SIG-M5 treated with dmso at 0.1 percent for 504 hours (cell line): ENCODE results near the gene RETREG1.
"Not testable (repeated sequence)": the region's sequence is repeated elsewhere in the genome, so short reads cannot be mapped to it uniquely, and the experiment has no call there.

ENCODE experiments used
- DNase-seq: peaks from one replicate; lab custom pipeline; 2025; ENCODE audit not compliant: unreplicated experiment; lab: John Stamatoyannopoulos, UW

RETREG1 gene

GRCh38 chr5:16457853-16458252 is 158.9 kb downstream of the RETREG1 start:
- DNase-seq, result no peak

GRCh38 chr5:16457451-16457850 is 159.3 kb downstream of the RETREG1 start:
- DNase-seq, result no peak

- DNase-seq, result peak; percentile 66
These were observed 160.5 kb downstream of the RETREG1 start for GRCh38 chr5:16456103-16456832.

GRCh38 chr5:16455668-16456067 is 161.1 kb downstream of the RETREG1 start:
- peak; percentile 46 for DNase-seq

GRCh38 chr5:16454686-16455085 is 162.1 kb downstream of the RETREG1 start:
- DNase-seq, result no peak

- DNase-seq, result no peak
These were observed 163.2 kb downstream of the RETREG1 start for GRCh38 chr5:16453609-16454008.

- DNase-seq, result no peak
These were observed 166.6 kb downstream of the RETREG1 start for GRCh38 chr5:16450163-16450562.

- DNase-seq, result no peak
These were observed 169.8 kb downstream of the RETREG1 start for GRCh38 chr5:16446993-16447392.

GRCh38 chr5:16437977-16438376 is 178.8 kb downstream of the RETREG1 start:
- DNase-seq, result peak; percentile 21

GRCh38 chr5:16436065-16436682 is 180.6 kb downstream of the RETREG1 start:
- not testable (repeated sequence) for DNase-seq

GRCh38 chr5:16431490-16431889 is 185.3 kb downstream of the RETREG1 start:
- DNase-seq, result no peak

- DNase-seq, result no peak
These were observed 186.3 kb downstream of the RETREG1 start for GRCh38 chr5:16430349-16431089.

- no peak for DNase-seq
These were observed 188.4 kb downstream of the RETREG1 start for GRCh38 chr5:16428359-16428758.

GRCh38 chr5:16427587-16427986 is 189.2 kb downstream of the RETREG1 start:
- no peak for DNase-seq
